Endometrium (tissue), 2 donors: ENCODE results near the gene NOP9.

Experiments used
- FAIRE-seq: peaks from 2 replicates; lab custom pipeline; 2012; peaks lifted over from hg19 to GRCh38; lab: Jason Lieb, UNC
- donor health status: control.
- donor health status: control.

Gene NOP9

GRCh38 chr14:24262821-24263733, 36.6 kb upstream of the NOP9 start, which contains the start of gene TGM1:
TGM1 (minus strand) TSS chr14:24263177; CDS start chr14:24262352, 825 bp downstream.
- no peak for FAIRE-seq

DNA sequence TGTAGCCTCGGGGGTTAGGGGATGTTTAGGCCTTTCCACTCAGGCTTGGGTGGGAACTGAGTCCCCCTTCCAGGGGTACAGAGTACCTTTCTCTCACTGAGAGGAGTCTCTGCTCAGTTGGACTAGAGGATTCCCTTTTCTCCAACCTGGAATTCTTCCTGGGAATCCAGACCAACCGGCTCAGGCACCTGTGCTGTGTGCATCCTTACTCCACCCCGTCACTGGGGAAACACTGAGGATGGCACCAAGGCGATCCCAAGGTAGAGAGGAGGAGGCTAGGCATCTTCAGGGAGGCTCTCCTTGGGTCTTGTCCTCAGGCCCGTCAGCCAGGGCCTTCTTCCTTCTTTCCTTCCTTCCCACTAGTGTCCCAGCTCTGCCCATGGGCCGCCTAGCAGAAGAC, 35.8 kb upstream of the NOP9 start:
- no peak for FAIRE-seq

DNA sequence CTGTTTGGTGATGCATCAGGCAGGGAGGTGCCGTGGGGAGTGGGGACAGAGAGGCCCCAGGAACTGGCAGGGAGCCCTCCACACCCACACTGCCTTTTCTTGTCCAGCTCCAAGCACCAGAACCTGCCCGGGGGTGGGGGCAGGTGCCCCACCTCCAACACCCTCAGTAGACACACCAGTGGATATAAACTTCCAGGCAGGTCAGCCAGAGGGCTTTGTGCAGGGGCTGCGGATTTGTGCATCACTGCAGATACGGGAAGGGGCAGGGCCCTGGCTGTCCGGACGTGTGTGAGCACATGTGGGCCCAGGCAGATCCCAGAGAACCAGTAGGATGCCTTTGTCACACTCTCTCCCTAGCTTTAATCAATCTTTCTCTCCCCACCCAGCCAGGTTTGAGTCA, 35.4 kb upstream of the NOP9 start:
- FAIRE-seq: no peak

DNA sequence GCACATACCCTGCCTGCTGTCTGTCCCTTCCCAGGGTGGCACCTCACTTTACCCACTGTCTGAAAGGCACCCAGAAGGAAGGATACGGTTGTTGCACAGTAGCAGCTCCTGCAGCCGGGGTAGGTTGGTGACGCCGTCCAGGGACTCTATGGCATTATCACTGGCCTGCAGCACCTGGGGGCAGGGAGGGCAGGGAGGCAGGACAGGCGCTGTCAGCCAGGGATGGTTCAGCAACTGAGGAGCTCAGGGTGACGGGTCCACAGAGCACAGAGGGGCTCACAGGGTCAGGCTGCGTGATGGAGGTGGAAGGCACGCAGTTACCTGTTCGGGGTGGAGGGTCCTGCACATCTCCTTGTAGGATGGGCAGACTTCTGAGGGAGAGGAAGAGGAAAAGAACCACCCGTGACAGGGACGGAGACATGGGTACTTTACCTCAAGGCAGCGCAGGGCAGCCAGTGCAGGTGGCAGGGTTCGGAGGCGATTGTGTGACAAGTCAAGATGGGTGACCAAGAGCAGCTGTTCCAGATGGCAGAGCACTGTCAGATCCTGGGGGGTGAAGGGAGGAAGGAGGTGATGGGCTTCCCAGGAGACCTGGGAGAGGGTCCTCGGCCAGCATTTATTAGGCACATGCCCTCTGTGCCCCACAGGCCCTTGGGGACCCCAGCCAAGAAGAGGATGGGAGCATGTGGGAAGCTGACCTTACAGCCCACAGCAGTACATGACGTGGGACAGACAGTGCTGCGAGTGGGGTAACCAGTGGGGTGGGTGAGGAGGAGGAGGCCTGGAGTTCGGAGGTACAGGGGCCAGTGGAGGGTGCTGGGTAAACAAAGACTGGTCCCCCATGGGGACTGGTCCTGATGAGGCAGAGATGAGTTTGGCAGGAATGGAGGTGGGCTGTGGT, 33.1 kb upstream of the NOP9 start:
- no peak for FAIRE-seq

GRCh38 chr14:24267516-24267915, 32.1 kb upstream of the NOP9 start:
- FAIRE-seq: no peak

GRCh38 chr14:24268225-24268624, 31.4 kb upstream of the NOP9 start:
- FAIRE-seq: no peak

DNA sequence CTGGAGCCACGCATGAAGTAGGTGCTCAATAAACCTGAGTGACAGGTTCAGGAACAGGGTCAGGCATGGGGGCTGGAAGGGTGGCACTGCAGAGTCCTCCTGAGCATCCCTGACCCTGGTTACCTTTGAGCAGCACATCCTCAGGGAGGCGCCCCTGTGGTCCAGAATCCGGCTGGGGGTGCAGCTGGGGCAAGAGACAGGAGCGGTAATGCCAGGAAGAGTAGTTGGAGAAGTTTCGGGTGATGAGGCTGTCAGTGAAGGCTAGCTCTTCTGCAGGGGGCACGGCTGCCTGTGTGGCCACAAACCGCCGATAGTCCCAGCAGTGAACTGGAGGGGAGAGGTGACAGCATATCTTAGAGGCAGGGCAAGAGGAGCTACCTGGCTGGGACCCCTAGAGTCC, 30.3 kb upstream of the NOP9 start:
- FAIRE-seq: no peak

GRCh38 chr14:24269910-24270536, 29.6 kb upstream of the NOP9 start:
- FAIRE-seq: no peak

DNA sequence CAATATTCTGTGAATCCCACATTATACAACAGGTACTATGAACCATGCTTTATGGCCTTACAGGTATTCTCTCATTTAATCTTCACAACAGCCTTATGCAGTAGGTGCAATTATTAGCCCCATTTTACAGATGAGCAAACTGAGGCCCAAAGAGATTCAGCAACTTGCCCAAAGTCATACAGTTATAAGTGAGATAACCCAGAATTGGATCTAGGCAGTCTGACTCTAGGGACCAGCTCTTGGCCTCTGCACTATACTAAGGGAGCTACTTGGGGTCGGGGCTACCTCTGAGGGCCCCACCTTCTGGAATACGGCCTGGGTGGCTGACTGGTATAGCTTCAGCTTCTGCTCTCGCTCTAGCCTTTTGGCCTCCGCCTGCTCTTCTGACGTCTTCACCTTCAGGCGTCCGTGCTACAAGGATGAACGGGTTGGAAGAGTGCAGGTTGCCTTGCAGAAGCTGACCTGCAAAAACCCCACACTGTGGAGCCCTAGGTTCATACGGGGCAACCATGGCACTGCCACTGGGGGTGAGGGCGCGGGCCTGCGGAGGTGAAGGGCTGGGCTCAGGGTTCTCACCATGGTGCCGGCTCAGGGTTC, 29.0 kb upstream of the NOP9 start:
- FAIRE-seq: no peak

- no peak for FAIRE-seq
Observed at GRCh38 chr14:24271134-24271833, 28.4 kb upstream of the NOP9 start, which contains the start of gene RABGGTA. RABGGTA (minus strand) TSS chr14:24271597; CDS start chr14:24271115, 482 bp downstream.

DNA sequence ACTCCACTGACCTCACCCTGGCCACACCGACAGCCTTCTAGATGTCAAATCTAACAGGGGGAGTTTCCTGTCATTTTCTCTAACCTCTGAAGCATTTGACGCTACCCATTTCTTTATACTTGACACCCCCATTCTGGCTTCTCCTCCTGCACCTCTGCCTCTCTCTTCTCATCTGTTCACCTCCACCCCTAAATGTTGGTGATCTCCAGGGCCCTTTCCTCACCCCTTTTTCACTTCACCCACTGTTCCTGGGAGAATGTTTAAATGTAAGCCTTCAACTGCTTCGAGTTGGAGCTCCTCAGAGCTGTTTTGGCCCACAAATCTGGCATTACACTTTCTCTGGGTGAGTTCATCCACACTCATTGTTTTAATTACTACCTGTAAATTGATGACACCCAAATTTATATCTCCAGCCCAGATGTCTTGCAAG, 27.8 kb upstream of the NOP9 start:
- no peak for FAIRE-seq

DNA sequence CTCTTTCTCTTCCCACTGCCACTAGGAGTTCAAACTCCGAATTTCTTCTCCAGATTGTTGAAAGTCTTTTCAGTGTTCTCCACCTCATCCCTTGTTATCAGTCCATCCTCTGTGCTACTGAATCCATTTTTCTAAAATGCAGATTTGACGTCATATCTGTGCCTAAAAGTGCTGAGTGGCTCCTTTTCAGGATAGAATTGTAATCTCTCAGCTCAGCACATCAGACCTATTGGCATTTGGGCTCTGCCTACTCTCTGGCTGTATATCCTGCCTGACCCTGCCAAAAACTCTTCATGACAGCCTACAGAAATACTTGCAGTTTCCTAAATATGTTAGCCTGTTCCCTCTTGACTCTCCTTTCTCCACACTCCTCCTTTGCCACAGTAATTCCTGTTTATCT, 27.2 kb upstream of the NOP9 start:
- no peak for FAIRE-seq

DNA sequence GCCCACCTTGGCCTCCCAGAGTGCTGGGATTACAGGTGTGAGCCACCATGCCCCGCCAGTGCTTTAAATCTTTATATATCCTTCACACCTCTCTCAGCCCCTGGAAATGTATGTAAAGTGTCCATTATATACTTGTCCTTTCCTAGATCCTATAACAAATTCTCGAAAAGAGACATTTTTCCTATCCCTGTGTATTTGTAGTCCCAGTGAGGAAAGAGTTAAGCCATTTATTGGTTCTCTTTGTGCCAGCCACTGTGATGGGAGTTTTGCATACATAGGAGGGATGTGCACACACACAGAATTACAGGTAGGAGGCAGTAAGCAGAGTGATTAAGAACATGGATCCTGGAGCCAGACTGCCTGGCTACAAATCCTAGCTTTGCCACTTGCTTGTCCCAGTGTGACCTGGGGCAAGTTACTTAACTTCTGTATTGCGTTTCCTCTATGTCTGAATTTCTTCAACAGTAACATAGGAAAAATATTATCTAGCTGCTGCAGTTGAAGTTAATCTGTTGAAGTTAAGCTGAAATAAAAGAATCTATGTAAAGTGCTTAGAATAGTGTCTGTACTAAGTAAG, 26.1 kb upstream of the NOP9 start:
- FAIRE-seq: no peak

GRCh38 chr14:24274101-24274543, 25.5 kb upstream of the NOP9 start:
- FAIRE-seq: no peak

GRCh38 chr14:24277071-24277470, 22.6 kb upstream of the NOP9 start:
- no peak for FAIRE-seq

DNA sequence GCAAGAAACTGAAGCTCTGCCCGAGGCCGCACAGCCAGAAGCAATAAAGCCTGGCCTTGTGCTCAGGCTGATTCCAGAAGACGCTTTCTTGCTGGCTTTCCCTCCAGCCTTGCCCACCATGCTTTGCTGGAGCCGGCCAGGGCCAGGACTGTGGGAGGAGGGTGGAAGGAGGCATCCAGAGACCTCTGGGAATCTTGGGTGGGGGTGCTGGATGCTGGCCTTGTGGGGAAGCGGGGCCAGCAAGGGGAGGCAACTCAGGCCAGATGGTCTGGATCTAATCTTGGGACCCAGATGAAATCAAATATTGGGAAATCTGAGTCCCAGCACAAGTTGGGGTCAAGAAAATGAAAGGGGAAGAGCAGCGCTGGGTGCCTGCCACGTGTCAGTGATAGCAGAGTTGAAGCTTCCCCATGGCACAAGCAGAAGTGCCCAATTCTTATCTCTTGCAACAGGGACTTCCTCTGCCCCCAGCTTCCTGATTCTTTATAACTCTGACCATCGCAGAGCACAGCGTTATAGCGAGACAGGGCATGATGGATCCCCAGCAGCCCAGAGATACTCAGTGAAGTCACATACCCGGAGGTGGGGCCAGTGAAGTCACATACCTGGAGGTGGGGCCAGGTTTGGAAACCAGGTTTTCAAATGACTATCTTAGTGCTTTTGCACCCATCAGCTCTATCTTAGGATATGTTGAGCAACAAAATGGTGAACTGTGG, 21.9 kb upstream of the NOP9 start:
- no peak for FAIRE-seq

- no peak for FAIRE-seq
Observed at GRCh38 chr14:24278424-24278823, 21.2 kb upstream of the NOP9 start.

GRCh38 chr14:24279301-24280186, 20.1 kb upstream of the NOP9 start:
- no peak for FAIRE-seq

DNA sequence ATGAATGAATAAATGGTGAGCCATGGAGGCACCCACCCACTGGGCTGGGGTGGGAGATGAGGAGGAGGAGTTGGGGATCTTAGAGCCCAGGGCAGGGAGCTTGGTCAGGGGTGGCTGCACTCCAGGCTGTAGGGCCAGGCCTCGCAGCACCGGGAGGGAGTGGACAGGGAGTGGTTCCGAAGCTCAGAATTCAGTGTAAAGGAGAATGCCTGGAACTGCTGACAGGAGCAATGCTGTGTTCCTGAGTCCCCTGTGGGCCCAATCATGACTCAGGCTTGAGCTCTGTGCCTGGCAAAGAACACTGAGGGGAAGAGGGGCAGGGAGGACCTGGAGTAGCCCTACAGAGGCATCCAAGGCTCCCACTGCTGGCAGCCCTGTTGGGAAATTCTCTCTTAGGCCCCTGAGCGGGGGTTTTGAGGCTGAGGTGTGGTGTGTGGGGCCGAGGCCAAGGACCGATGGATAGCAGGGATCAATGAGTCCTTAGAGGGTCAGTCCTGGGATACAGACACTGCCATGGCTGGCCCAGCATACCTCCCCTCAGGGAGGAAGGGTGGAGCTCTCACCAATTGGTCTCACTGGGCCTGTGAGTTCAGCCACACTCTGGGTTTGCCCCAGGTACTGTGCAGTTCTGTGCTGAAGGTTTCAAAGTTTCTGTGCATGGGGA, 18.7 kb upstream of the NOP9 start:
- no peak for FAIRE-seq
